Skin of body (tissue), 2 donors: ENCODE results near the gene RAD1. TPM values are rescaled to one million over a fixed set of nuclear protein-coding genes. Genes with fewer than 3 reads are reported as not detected.

Experiments
- DNase-seq: peaks from one replicate; lab custom pipeline; 2025; lab: John Stamatoyannopoulos, UW
- total RNA-seq: library from RNA; depleted of rRNA; stranded (reverse); fragments of >200 nt; gene quantifications from one replicate; pipeline ENCODE4 v1.2.3, GENCODE V29; 2014

RAD1 gene
- total RNA-seq, 1 donor from 2014 or later: 32.1 TPM

GRCh38 chr5:34866989-34867471 is 48.3 kb downstream of the RAD1 start:
- DNase-seq: no peak

- DNase-seq: peak; percentile 72
Measured at GRCh38 chr5:34865091-34865490, 50.2 kb downstream of the RAD1 start.

- peak; percentile 5 for DNase-seq
Measured at GRCh38 chr5:34863946-34864345, 51.4 kb downstream of the RAD1 start.

GRCh38 chr5:34859253-34859652 is 56.1 kb downstream of the RAD1 start:
- no peak for DNase-seq

GRCh38 chr5:34858790-34859189 is 56.5 kb downstream of the RAD1 start:
- DNase-seq: no peak

GRCh38 chr5:34857894-34858293 is 57.4 kb downstream of the RAD1 start:
- no peak for DNase-seq

GRCh38 chr5:34857161-34857560 is 58.1 kb downstream of the RAD1 start:
- no peak for DNase-seq

Other genes starting within 250 kb of the RAD1 start
- 0.79 TPM for gene TTC23L, start 76.3 kb downstream of the RAD1 start, total RNA-seq
- 30.4 TPM for gene BRIX1, start 207 bp upstream of the RAD1 start, total RNA-seq
- 31.1 TPM for gene DNAJC21, start 14.1 kb upstream of the RAD1 start, total RNA-seq
- not detected for gene AGXT2, start 132.4 kb upstream of the RAD1 start, total RNA-seq